C4-2B (cell line): ENCODE data around the gene IL1RAPL2.

Experiments used
- ZFX ChIP-seq: fragments of 450-650 bp; IDR thresholded peaks from 2 replicates; pipeline ENCODE4 v1.6.1; 2017
- TF ChIP-seq, protein P1 (sequence below): fragments of 450-650 bp; conservative IDR thresholded peaks from 2 replicates; pipeline ENCODE4 v1.5.1; 2017; ENCODE audit warnings: mild to moderate bottlenecking

DNA sequence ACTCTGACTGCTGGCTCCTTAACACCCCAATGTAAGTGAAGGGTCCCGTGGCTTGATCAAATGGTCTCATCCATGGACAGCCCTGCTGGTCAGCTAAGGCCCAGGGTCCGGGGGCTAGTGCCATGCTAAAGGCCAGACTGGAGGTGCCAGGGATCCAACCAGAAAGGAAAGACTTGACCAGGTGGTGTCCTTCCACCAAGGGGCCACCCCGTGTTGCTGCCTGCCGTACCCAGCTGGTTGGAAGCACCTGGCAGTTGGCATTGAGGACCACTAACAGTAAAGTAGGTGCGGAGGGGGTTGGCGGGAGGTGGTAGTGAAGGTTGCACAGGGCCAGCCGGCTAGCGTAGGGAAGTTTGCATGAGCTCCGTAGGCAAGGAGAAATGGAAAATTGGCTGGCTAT, 1.7 kb upstream of the IL1RAPL2 start:
- TF ChIP-seq, protein P1, sequence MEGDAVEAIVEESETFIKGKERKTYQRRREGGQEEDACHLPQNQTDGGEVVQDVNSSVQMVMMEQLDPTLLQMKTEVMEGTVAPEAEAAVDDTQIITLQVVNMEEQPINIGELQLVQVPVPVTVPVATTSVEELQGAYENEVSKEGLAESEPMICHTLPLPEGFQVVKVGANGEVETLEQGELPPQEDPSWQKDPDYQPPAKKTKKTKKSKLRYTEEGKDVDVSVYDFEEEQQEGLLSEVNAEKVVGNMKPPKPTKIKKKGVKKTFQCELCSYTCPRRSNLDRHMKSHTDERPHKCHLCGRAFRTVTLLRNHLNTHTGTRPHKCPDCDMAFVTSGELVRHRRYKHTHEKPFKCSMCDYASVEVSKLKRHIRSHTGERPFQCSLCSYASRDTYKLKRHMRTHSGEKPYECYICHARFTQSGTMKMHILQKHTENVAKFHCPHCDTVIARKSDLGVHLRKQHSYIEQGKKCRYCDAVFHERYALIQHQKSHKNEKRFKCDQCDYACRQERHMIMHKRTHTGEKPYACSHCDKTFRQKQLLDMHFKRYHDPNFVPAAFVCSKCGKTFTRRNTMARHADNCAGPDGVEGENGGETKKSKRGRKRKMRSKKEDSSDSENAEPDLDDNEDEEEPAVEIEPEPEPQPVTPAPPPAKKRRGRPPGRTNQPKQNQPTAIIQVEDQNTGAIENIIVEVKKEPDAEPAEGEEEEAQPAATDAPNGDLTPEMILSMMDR: no peak
- TF ChIP-seq ZFX: no peak
